H9 (cell line): ENCODE data around the gene GPBAR1. TPM values are rescaled to one million over a fixed set of nuclear protein-coding genes. Genes with fewer than 3 reads are reported as not detected.

Source experiments
- DNase-seq: peaks from one replicate; pipeline ENCODE4 v3.0.0-alpha.2; 2017
- H2AFZ ChIP-seq: one replicate; pipeline ENCODE4 v1.6.1; 2013; ENCODE audit warnings: mild to moderate bottlenecking, low read length, control low read depth, moderate library complexity
- H2AK5ac ChIP-seq: 2 replicates; pipeline ENCODE4 v1.6.1; 2013; ENCODE audit warnings: low read length, control low read depth, mixed read lengths; ENCODE audit not compliant: insufficient read length
- H2BK120ac ChIP-seq: one replicate; pipeline ENCODE4 v1.6.1; 2013; ENCODE audit warnings: low read depth, mild to moderate bottlenecking, low read length, control low read depth, inconsistent platforms; ENCODE audit not compliant: poor library complexity, severe bottlenecking
- H2BK12ac ChIP-seq: 2 replicates; pipeline ENCODE4 v1.6.1; 2013; ENCODE audit warnings: low read length, control low read depth, mixed read lengths, low read depth; ENCODE audit not compliant: insufficient read length
- H2BK15ac ChIP-seq: 2 replicates; pipeline ENCODE4 v1.6.1; 2013; ENCODE audit warnings: low read depth, low read length, control low read depth
- H2BK20ac ChIP-seq: one replicate; pipeline ENCODE4 v1.6.1; 2013; ENCODE audit warnings: low read depth, mild to moderate bottlenecking, low read length, control low read depth, inconsistent platforms; ENCODE audit not compliant: poor library complexity, severe bottlenecking
- H2BK5ac ChIP-seq: 2 replicates; pipeline ENCODE4 v1.6.1; 2013; ENCODE audit warnings: low read length, control low read depth, mixed read lengths; ENCODE audit not compliant: insufficient read length
- H3K14ac ChIP-seq: 2 replicates; pipeline ENCODE4 v1.6.1; 2013; ENCODE audit warnings: low read length, control low read depth; ENCODE audit not compliant: insufficient read depth
- H3K18ac ChIP-seq: 2 replicates; pipeline ENCODE4 v1.6.1; 2013; ENCODE audit warnings: low read depth, mild to moderate bottlenecking, mixed read lengths, low read length, control low read depth; ENCODE audit not compliant: insufficient read length
- H3K23ac ChIP-seq: 2 replicates; pipeline ENCODE4 v1.6.1; 2013; ENCODE audit warnings: low read length, control low read depth, mixed read lengths, low read depth; ENCODE audit not compliant: insufficient read length
- H3K23me2 ChIP-seq: 2 replicates; pipeline ENCODE4 v1.6.1; 2013; ENCODE audit warnings: low read depth, mild to moderate bottlenecking, mixed read lengths, low read length, control low read depth; ENCODE audit not compliant: insufficient read length, poor library complexity, severe bottlenecking
- H3K27ac ChIP-seq: 2 replicates; pipeline ENCODE4 v1.5.1; 2013; ENCODE audit warnings: low read length, control low read depth, mixed read lengths, low read depth; ENCODE audit not compliant: insufficient read length
- H3K27me3 ChIP-seq: 2 replicates; pipeline ENCODE4 v1.6.1; 2013; ENCODE audit warnings: low read length, control low read depth, inconsistent platforms; ENCODE audit not compliant: insufficient read depth
- H3K4ac ChIP-seq: 2 replicates; pipeline ENCODE4 v1.6.1; 2013; ENCODE audit warnings: low read depth, mild to moderate bottlenecking, control low read depth, inconsistent platforms, low read length, moderate library complexity
- H3K4me1 ChIP-seq: 2 replicates; pipeline ENCODE4 v1.6.1; 2013; ENCODE audit warnings: low read length, control low read depth, inconsistent platforms; ENCODE audit not compliant: insufficient read depth
- H3K4me2 ChIP-seq: 2 replicates; pipeline ENCODE4 v1.6.1; 2013; ENCODE audit warnings: low read length, control low read depth, mixed read lengths; ENCODE audit not compliant: insufficient read length, insufficient read depth
- H3K56ac ChIP-seq: 2 replicates; pipeline ENCODE4 v1.6.1; 2013; ENCODE audit warnings: low read depth, mild to moderate bottlenecking, mixed read lengths, low read length, control low read depth; ENCODE audit not compliant: insufficient read length
- H3K79me1 ChIP-seq: 2 replicates; pipeline ENCODE4 v1.6.1; 2013; ENCODE audit warnings: low read depth, mild to moderate bottlenecking, moderate library complexity, low read length, control low read depth, inconsistent platforms; ENCODE audit not compliant: insufficient read depth, poor library complexity, severe bottlenecking
- H3K79me2 ChIP-seq: 2 replicates; pipeline ENCODE4 v1.6.1; 2013; ENCODE audit warnings: low read length, control low read depth, inconsistent platforms; ENCODE audit not compliant: insufficient read depth
- H3K9ac ChIP-seq: 2 replicates; pipeline ENCODE4 v1.6.1; 2013; ENCODE audit warnings: low read length, control low read depth, mixed read lengths; ENCODE audit not compliant: insufficient read length; ENCODE audit errors: extremely low read depth
- H3K9me3 ChIP-seq: one replicate; pipeline ENCODE4 v1.6.1; 2013; ENCODE audit warnings: low read depth, low read length, inconsistent platforms; ENCODE audit not compliant: control insufficient read depth
- H3T11ph ChIP-seq: one replicate; pipeline ENCODE4 v1.6.1; 2013; ENCODE audit warnings: mild to moderate bottlenecking, low read length, control low read depth, inconsistent platforms
- H4K20me1 ChIP-seq: one replicate; pipeline ENCODE4 v1.6.1; 2013; ENCODE audit not compliant: control insufficient read depth, insufficient read length, insufficient read depth
- H4K5ac ChIP-seq: 2 replicates; pipeline ENCODE4 v1.6.1; 2013; ENCODE audit warnings: low read depth, mild to moderate bottlenecking, mixed read lengths, low read length, control low read depth; ENCODE audit not compliant: insufficient read length
- H4K8ac ChIP-seq: replicated peaks from 2 replicates; pipeline ENCODE4 v1.6.1; 2013; ENCODE audit warnings: low read length, control low read depth, mixed read lengths, low read depth; ENCODE audit not compliant: insufficient read length
- H4K91ac ChIP-seq: 2 replicates; pipeline ENCODE4 v1.6.1; 2013; ENCODE audit warnings: low read depth, mild to moderate bottlenecking, moderate library complexity, mixed read lengths, low read length, control low read depth; ENCODE audit not compliant: insufficient read length
- H3K27ac Mint-ChIP-seq, 3 experiments: 2 replicates in 2 of 3; 3 replicates in 1 of 3; pipeline ENCODE4 v1.8.0; 2020 to 2021; ENCODE audit warnings: mixed read lengths in 3 of 3, mild to moderate bottlenecking in 1 of 3, moderate library complexity in 1 of 3
- H3K27me3 Mint-ChIP-seq: 2 replicates; pipeline ENCODE4 v1.8.0; 2021; ENCODE audit warnings: low read depth, mild to moderate bottlenecking, moderate library complexity, mixed read lengths
- H3K36me3 Mint-ChIP-seq, 3 experiments: 2 replicates in 2 of 3; 3 replicates in 1 of 3; pipeline ENCODE4 v1.8.0; 2020 to 2021; ENCODE audit warnings: low read depth in 3 of 3, mixed read lengths in 3 of 3; ENCODE audit not compliant: insufficient read depth in 1 of 3
- H3K4me1 Mint-ChIP-seq, 2 experiments: 2 replicates each; pipeline ENCODE4 v1.8.0; 2020; ENCODE audit warnings: mixed read lengths in 2 of 2
- H3K4me3 Mint-ChIP-seq, 2 experiments: 2 replicates in 1 of 2; 3 replicates in 1 of 2; pipeline ENCODE4 v1.8.0; 2020 to 2021; ENCODE audit warnings: mild to moderate bottlenecking in 2 of 2, mixed read lengths in 2 of 2, moderate library complexity in 1 of 2
- H3K9me3 Mint-ChIP-seq, 2 experiments: 2 replicates in 1 of 2; 3 replicates in 1 of 2; pipeline ENCODE4 v1.8.0; 2020; ENCODE audit warnings: mild to moderate bottlenecking in 2 of 2, mixed read lengths in 2 of 2, moderate library complexity in 1 of 2
- WGBS: extraction: QIAGEN DNeasy Blood & Tissue Kit; methylation state at CpG from one replicate; pipeline ENCODE4 v1.1.7; 2013; ENCODE audit warnings: missing lambda C conversion rate, low lambda C conversion rate, mixed read lengths; ENCODE audit not compliant: insufficient read length; ENCODE audit errors: extremely low coverage; 5-methylcytosine and 5-hydroxymethylcytosine counted together
- total RNA-seq: library from RNA; stranded (reverse); gene quantifications from 2 replicates; pipeline ENCODE4 v1.2.1, GENCODE V29; 2021
- TF ChIP-seq, protein P1 (sequence below): fragments of 200-600 bp; sonication (generic); conservative IDR thresholded peaks from 3 replicates; pipeline ENCODE4 v1.8.0; 2021; ENCODE audit warnings: antibody characterized with exemption, mild to moderate bottlenecking

GPBAR1 gene
- total RNA-seq, 1 experiment from 2014 or later, result 0.44 TPM

DNA sequence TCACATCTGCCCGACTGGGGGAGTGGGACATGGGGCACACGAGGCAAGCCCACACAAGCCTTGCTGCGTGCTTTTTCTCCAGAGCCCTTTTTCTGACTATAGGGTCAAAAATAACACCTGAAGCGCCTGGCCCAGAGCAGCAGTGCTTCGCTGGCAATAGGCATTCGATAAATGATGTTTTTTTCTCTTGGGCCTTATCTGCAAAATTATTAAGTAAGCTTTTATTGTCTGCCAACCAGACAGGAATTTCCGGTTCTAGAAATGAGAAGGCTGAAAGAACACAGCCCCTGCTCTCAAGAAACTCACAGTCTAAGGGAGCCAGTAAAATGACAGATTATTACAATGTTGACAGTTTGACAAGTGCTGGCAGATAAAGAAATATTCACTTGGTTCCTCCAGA lies 34.2 kb downstream of the GPBAR1 start:
- no CpG with 5 or more reads among the region's 7 CpGs for WGBS
- TF ChIP-seq, protein P1, sequence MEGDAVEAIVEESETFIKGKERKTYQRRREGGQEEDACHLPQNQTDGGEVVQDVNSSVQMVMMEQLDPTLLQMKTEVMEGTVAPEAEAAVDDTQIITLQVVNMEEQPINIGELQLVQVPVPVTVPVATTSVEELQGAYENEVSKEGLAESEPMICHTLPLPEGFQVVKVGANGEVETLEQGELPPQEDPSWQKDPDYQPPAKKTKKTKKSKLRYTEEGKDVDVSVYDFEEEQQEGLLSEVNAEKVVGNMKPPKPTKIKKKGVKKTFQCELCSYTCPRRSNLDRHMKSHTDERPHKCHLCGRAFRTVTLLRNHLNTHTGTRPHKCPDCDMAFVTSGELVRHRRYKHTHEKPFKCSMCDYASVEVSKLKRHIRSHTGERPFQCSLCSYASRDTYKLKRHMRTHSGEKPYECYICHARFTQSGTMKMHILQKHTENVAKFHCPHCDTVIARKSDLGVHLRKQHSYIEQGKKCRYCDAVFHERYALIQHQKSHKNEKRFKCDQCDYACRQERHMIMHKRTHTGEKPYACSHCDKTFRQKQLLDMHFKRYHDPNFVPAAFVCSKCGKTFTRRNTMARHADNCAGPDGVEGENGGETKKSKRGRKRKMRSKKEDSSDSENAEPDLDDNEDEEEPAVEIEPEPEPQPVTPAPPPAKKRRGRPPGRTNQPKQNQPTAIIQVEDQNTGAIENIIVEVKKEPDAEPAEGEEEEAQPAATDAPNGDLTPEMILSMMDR, result no peak
- Histone ChIP-seq H4K20me1 (no peaks in the 10 kb centered on the region), H2BK5ac (no peak overlapping the region), H3K9ac (no peak overlapping the region), H2BK20ac (no peak overlapping the region), H3K18ac (no peak overlapping the region), H3K4me2 (no peak overlapping the region), H4K8ac (no peak overlapping the region), H2BK120ac (no peak overlapping the region), H2AFZ (no peak overlapping the region), H3K79me1 (no peaks in the 10 kb centered on the region), H3K23ac (no peak overlapping the region), H3K4me1 (0 out of 2 replicates have a peak, but pooled peaks cover 2% of the 10 kb centered on the region), H2BK12ac (no peak overlapping the region), H3K9me3 (no peaks in the 10 kb centered on the region), H3K14ac (no peak overlapping the region), H4K91ac (no peak overlapping the region), H3K79me2 (no peaks in the 10 kb centered on the region), H3T11ph (no peak overlapping the region), H3K27ac (no peak overlapping the region), H3K4ac (no peak overlapping the region), H3K56ac (no peak overlapping the region), H3K23me2 (peaks cover 7% of the 10 kb centered on the region), H2AK5ac (no peak overlapping the region), H3K27me3 (no peaks in the 10 kb centered on the region), H2BK15ac (no peak overlapping the region), H4K5ac (no peak overlapping the region)
- H3K36me3 Mint-ChIP-seq, result no peaks in the 10 kb centered on the region
- peaks cover 1% of the 10 kb centered on the region for H3K27me3 Mint-ChIP-seq
- no peak overlapping the region for H3K4me3 Mint-ChIP-seq
- no peaks in the 10 kb centered on the region for H3K9me3 Mint-ChIP-seq
- H3K27ac Mint-ChIP-seq, result peak overlapping the region in 1 of 3 experiments; percentile 28; a peak in 3 of 7 replicates
- H3K4me1 Mint-ChIP-seq, result peaks cover 40 to 46% of the 10 kb centered on the region in 2 experiments
- DNase-seq, result no peak
